MM.1S (cell line): Measurements from ENCODE around the gene DIP2B.

Experiments used
- EZH2 ChIP-seq: fragments of 300-600 bp; sonication (generic); optimal IDR thresholded peaks from 2 replicates; pipeline ENCODE3; 2017; ENCODE audit warnings: low read depth, mild to moderate bottlenecking, antibody characterized with exemption, low read length, mixed read lengths
- EZH2phosphoT487 ChIP-seq: fragments of 300-600 bp; sonication (generic); IDR thresholded peaks from 2 replicates; pipeline ENCODE4 v1.6.1; 2018; ENCODE audit warnings: antibody characterized with exemption, low read length
- TF ChIP-seq, protein P1 (sequence below): fragments of 300-600 bp; sonication (generic); IDR thresholded peaks from 2 replicates; pipeline ENCODE4 v1.5.1; 2016; ENCODE audit warnings: antibody characterized with exemption, low read length, mixed read lengths

DNA sequence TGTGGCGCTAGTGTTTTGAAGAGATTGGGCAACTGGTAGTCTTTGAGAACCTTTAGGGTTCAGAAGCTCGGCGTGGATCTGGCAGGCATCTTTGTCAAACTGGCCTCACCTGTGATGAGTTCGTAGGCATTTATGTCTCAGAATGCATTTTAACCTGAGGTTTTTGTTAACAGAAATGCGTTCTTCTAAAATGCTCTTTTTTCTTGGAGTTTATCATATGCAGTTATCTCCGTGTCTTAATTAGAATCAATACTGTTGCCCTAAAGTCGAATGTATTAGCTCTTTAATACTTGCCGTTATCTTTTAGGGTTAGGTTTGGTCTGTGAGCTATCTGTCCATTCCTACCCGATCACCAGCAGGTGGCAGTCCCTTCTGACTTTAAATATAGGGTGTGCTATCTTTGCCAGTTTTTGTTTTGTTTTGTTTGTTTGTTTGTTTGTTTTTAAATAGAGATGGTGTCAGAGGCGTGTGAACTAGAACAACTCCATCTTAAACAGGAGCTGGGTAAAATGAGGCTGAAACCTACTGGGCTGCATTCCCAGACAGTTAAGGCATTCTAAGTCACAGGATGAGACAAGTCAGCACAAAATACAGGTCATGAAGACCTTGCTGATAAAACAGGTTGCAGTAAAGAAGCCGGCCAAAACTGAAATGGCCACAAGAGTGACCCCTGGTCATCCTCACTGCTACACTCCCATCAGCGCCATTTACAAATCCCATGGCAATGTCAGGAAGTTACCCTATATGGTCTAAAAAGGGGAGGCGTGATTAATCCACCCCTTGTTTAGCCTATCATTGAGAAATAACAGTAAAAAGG, 260.5 kb downstream of the DIP2B start:
- TF ChIP-seq, protein P1, sequence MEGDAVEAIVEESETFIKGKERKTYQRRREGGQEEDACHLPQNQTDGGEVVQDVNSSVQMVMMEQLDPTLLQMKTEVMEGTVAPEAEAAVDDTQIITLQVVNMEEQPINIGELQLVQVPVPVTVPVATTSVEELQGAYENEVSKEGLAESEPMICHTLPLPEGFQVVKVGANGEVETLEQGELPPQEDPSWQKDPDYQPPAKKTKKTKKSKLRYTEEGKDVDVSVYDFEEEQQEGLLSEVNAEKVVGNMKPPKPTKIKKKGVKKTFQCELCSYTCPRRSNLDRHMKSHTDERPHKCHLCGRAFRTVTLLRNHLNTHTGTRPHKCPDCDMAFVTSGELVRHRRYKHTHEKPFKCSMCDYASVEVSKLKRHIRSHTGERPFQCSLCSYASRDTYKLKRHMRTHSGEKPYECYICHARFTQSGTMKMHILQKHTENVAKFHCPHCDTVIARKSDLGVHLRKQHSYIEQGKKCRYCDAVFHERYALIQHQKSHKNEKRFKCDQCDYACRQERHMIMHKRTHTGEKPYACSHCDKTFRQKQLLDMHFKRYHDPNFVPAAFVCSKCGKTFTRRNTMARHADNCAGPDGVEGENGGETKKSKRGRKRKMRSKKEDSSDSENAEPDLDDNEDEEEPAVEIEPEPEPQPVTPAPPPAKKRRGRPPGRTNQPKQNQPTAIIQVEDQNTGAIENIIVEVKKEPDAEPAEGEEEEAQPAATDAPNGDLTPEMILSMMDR, result peak; percentile 78
- TF ChIP-seq EZH2, result no peak
- TF ChIP-seq EZH2phosphoT487, result no peak
